Spleen (tissue), 7 donors: Measurements from ENCODE around the gene FASN.

Source experiments
- CTCF ChIP-seq, 11 experiments: fragments of 200-600 bp in 7 of 11; fragments of 450-650 bp in 4 of 11; sonication (generic) in 4 of 11; IDR thresholded peaks in 8 of 11; conservative IDR thresholded peaks in 3 of 11; 1 replicate in 7 of 11; 2 replicates in 4 of 11; pipeline versions ENCODE4 v1.4.0 to v1.8.0; 2016 to 2021; ENCODE audit warnings: antibody characterized with exemption in 11 of 11, inconsistent platforms in 4 of 11, mild to moderate bottlenecking in 1 of 11
- POLR2A ChIP-seq, 3 donors: fragments of 450-650 bp; IDR thresholded peaks; one replicate each; pipeline ENCODE4 v1.5.1; 2017; ENCODE audit warnings: antibody characterized with exemption in 3 of 3, mild to moderate bottlenecking in 1 of 3
- POLR2AphosphoS5 ChIP-seq, 3 donors: sonication (generic); formaldehyde crosslinking; IDR thresholded peaks; one replicate each; pipeline ENCODE4 v1.5.1; 2017; ENCODE audit warnings: antibody characterized with exemption in 3 of 3
- donor health status: DM: no; HTN: no; CAD: no; lungs with moderate emphysema.
- donor health status: DM: no; HTN: no; CAD: no.
- donor health status: DM: no; HTN: no; CAD: no.

- TF ChIP-seq CTCF (IDR thresholded peaks at IDR 0.05 in 8 of 11, conservative IDR thresholded peaks at IDR 0.05 in 3 of 11) (no peak), POLR2A (IDR thresholded peaks at IDR 0.05) (no peak), POLR2AphosphoS5 (IDR thresholded peaks at IDR 0.05) (no peak)
Observed at GRCh38 chr17:82104797-82105416, 6.9 kb upstream of the FASN start.
